ENCODE data around the gene UBAP1.
"Not testable (repeated sequence)": the region's sequence is repeated elsewhere in the genome, so short reads cannot be mapped to it uniquely, and the experiment has no call there.

Gene UBAP1

GRCh38 chr9:34178436-34179212, at the start of gene UBAP1:
TSS of gene UBAP1 (plus strand) at chr9:34179043. CDS start at chr9:34220915, 41,872 bp downstream.
- DNase-seq = no peak

DNA sequence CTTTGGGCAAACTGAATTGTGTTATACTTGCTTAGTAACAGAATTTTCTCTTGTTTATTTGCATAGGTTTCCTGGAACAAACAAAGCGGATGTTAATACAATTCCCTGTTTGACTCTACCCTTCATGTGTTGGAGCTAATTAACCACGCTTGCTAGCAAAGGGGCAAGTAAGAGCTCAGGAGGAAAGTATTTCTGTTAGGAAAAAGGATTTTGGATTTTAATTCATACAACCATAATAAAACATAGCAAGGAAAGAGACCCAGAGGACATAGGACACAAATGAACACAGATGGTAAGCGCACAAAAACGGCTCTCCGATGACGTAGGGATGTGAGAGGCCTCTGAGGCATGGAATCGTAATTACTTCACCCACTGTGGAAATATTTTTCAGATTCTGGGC, 47.3 kb upstream of the UBAP1 start:
- DNase-seq = no peak

GRCh38 chr9:34133436-34133949, 45.4 kb upstream of the UBAP1 start:
- no peak for DNase-seq

DNA sequence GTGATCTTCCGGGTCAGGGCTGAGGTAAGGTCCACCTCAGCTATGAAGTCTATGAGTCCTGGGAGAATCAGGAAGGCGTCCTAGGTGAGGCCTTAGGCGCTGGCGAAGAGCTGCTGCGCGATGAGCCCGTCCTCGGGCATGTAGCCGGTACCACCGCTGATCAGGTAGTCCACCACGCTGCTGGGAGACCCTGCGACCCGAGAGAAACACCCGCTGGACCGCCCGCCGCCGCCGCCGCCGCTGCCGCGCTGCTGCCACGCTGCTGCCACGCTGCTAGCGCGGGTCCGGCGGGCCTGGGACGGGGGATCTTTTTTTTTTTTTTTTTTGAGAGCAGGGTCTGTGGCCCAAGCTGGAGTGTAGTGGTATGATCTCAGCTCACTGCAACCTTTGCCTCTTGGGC, 44.3 kb upstream of the UBAP1 start:
- DNase-seq = no peak

DNA sequence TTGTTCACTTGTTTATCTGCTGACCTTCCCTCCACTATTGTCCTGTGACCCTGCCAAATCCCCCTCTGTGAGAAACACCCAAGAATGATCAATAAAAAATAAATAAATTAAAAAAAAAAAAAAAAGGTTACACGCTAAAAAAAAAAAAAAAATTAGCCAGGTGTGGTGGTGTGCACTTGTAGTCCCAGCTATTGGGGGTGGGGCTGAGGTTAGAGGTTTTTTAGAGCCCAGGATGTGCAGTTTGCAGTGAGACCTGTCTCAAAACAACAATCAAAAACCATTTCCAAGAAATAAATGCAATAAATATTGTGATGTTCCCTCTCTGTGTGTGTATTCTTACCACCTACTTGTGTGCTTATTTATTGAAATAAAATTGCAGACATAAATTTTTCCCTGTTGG, 40.2 kb upstream of the UBAP1 start:
- not testable (repeated sequence) for DNase-seq

DNA sequence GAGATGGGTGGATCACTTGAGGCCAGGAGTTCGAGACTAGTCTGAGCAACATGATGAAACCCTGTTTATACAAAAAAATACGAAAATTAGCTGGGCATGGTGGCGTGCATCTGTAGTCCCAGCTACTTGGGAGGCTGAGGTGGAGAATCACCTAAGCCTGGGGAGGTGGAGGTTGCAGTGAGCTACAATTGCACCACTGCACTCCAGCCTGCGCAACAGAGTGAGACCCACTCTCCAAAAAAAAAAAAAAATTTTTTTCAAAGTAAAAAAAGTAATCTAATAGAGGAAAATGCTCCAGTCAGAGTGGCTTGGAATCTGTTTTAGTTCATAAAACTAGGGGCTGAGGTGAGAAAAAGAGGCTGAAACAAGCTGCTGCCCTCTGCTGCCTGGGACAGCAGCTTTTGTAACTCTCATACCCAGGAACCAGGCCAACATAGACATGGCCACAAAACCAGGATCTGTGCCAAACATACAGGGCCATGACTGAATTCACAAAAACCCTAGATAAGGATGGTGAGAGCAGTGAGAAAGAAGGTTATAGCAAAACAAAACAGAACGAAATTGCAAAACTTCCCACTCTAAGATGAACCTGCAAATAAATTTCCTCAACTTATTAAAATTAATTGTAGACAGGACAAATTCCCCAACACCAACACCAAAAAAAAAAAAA, 39.2 kb upstream of the UBAP1 start:
- no peak for DNase-seq

GRCh38 chr9:34140853-34141252, 38.0 kb upstream of the UBAP1 start:
- DNase-seq = no peak

GRCh38 chr9:34143116-34143515, 35.7 kb upstream of the UBAP1 start:
- DNase-seq = no peak

- no peak for DNase-seq
Observed at GRCh38 chr9:34145165-34145564, 33.7 kb upstream of the UBAP1 start.

- DNase-seq = no peak
Observed at GRCh38 chr9:34151398-34151797, 27.4 kb upstream of the UBAP1 start.

DNA sequence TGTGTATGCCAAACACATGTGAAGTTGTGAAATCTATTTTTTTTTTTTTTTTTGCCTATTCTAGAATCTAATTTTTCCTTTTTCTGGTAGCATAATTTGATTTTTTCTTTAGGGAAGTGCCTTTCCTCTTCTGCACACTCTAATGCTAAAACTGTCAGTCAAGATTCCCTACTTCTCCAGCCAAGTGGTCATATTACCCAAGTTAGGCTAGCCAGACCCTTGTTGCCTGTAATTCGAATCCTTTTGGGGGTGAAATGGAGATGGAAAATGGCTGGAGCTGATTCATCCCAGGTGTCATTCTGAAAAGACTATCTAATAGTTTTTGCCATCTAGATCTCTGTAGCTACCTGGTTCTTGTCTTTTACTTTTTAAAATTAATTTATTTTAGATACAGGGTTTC, 24.8 kb upstream of the UBAP1 start:
- DNase-seq = no peak

- DNase-seq = no peak
Observed at GRCh38 chr9:34157318-34157717, 21.5 kb upstream of the UBAP1 start.

- no peak for DNase-seq
Observed at GRCh38 chr9:34157898-34158297, 20.9 kb upstream of the UBAP1 start.

- DNase-seq = no peak
Observed at GRCh38 chr9:34158362-34158869, 20.4 kb upstream of the UBAP1 start.

DNA sequence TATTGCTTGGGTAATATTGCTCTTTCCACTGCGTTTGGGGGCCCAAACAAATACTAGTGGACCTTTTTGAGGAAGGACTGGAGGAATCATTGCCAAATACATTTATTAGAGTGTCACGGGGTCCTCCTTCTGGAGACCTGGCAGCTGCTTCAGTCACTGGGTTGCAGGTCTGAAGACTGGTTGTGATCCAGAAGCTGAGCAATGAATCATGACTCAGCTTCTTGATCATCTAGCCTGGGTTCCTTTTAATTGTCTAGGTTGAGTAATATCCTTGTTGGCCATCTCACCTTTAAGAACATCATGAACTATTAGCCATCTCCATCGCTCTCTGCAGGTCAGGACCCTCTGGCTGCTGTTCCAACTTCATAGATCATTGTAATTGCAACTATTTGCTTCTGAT, 15.4 kb upstream of the UBAP1 start:
- DNase-seq = no peak

- no peak for DNase-seq
Observed at GRCh38 chr9:34169125-34169524, 9.7 kb upstream of the UBAP1 start.

DNA sequence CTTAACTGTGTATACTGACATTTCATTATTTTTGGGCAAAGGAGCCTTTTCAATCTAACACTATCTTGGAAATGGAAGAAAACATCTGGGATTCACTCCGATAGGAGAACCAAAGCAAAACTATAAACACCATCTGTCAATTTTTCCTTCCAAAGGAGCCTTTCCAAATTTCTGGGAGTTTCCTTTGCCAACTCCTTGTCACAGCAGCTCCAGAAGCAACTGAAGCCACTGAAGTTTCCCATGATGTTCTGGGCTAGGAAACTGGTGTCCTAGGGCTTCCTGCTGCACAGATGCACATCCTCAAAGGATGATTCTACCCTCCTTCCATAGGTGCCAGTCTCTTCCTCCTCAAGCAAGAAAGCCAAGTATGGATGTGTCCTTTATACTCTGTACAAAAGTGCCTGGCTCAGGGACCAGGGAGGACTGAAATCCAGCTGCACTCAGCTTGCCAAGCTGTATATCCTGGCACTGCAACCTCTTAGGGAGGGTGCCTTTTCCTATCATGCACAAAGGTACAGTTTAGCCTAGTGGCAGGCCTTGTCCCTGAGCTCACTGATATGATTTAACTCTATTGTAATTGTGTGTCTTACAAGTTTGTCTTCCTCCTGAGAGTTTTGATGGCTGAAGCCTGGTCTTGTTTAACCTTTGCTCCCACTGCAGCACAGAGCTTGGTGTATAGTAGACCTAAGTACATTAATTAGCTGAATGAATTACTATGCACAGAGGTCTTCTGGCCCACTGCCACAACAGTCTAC, 8.4 kb upstream of the UBAP1 start:
- no peak for DNase-seq

DNA sequence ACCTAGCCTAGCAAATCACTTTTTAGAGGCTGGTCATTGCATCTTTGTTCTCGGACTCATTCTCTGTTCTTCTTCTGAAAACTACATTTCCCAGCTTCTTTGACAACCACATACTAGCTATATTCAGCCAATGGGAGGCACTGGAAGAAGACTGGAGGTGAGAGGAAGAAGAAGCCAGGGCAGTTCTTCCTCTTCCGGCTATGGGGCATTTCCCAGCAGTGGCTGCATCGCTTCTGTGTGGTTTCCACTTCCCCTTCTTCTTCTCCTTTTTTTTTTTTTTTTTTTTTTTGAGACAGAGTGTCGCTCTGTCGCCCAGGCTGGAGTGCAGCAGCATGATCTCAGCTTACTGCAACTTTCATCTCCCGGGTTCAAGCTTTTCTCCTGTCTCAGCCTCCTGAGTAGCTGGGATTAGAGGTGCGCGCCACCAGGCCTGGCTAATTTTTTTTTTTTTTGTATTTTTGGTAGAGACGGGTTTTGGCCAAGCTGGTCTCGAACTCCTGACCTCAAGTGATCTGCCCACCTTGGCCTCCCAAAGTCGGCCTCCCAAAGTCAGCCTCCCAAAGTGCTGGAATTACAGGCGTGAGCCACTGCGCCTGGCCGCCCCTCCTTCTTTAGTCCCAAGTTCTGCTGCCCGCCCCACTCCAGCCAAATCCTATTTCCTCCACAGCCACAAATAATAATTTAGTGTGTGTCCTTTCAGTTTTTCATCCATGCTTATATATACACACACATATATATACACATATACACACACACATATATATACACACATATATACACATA, 6.9 kb upstream of the UBAP1 start:
- DNase-seq = no peak

- no peak for DNase-seq
Observed at GRCh38 chr9:34176089-34176488, 2.8 kb upstream of the UBAP1 start.

GRCh38 chr9:34177593-34178435, 1.0 kb upstream of the UBAP1 start:
- DNase-seq = no peak

Measured in cortex of kidney (tissue), 1 donor.